ENCODE results near the gene FAM200C.

The FAM200C gene

GRCh38 chr5:160359816-160360215, 40.0 kb downstream of the FAM200C start:
- Histone ChIP-seq H3K9me3 (ENCODE audit: severe bottlenecking) (no peaks in the 10 kb centered on the region), H3K4me1 (ENCODE audit: insufficient read depth, poor library complexity, severe bottlenecking) (no peaks in the 10 kb centered on the region), H3K27ac (ENCODE audit: poor library complexity, severe bottlenecking) (no peak overlapping the region), H3K4me3 (ENCODE audit: severe bottlenecking) (no peak overlapping the region), H3K27me3 (ENCODE audit: insufficient read depth, poor library complexity, severe bottlenecking) (no peaks in the 10 kb centered on the region), H3K36me3 (ENCODE audit: low read depth) (no peaks in the 10 kb centered on the region)
- no peak for DNase-seq (ENCODE audit: low spot score)
- TF ChIP-seq, protein P1, sequence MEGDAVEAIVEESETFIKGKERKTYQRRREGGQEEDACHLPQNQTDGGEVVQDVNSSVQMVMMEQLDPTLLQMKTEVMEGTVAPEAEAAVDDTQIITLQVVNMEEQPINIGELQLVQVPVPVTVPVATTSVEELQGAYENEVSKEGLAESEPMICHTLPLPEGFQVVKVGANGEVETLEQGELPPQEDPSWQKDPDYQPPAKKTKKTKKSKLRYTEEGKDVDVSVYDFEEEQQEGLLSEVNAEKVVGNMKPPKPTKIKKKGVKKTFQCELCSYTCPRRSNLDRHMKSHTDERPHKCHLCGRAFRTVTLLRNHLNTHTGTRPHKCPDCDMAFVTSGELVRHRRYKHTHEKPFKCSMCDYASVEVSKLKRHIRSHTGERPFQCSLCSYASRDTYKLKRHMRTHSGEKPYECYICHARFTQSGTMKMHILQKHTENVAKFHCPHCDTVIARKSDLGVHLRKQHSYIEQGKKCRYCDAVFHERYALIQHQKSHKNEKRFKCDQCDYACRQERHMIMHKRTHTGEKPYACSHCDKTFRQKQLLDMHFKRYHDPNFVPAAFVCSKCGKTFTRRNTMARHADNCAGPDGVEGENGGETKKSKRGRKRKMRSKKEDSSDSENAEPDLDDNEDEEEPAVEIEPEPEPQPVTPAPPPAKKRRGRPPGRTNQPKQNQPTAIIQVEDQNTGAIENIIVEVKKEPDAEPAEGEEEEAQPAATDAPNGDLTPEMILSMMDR (IDR thresholded peaks at IDR 0.05; ENCODE audit: poor library complexity, severe bottlenecking) = no peak
- peak; percentile 32; the same call in 1 of the 3 replicates for ATAC-seq (ENCODE audit: low read depth)

DNA sequence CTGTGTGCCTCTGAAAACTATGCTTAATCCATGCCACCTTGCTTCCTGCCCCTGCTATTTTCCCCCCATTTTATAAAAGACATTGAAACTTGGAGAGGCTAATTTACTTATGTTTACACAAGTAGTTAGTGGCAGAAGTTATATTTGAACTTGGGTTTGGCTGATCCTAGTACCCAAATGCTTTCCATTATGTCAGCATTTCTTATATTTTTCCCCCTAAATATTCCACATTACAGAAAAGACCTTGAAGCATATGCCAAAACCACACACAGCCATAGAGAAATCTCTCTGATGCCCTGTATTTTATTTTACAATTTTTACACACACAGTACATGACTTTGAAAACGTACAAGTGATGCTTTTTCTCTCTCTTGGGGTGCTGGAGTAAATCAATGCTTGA, 40.6 kb downstream of the FAM200C start:
- H3K27ac ChIP-seq (ENCODE audit: poor library complexity, severe bottlenecking) = no peak overlapping the region
- no peaks in the 10 kb centered on the region for H3K27me3 ChIP-seq (ENCODE audit: insufficient read depth, poor library complexity, severe bottlenecking)
- H3K9me3 ChIP-seq (ENCODE audit: severe bottlenecking) = no peaks in the 10 kb centered on the region
- no peak overlapping the region for H3K4me3 ChIP-seq (ENCODE audit: severe bottlenecking)
- DNase-seq (ENCODE audit: low spot score) = no peak
- no peaks in the 10 kb centered on the region for H3K36me3 ChIP-seq (ENCODE audit: low read depth)
- H3K4me1 ChIP-seq (ENCODE audit: insufficient read depth, poor library complexity, severe bottlenecking) = no peaks in the 10 kb centered on the region
- TF ChIP-seq, protein P1 (IDR thresholded peaks at IDR 0.05; ENCODE audit: poor library complexity, severe bottlenecking) = no peak
- no peak for ATAC-seq (ENCODE audit: low read depth)

- ATAC-seq (ENCODE audit: low read depth) = no peak
- TF ChIP-seq, protein P1 (IDR thresholded peaks at IDR 0.05; ENCODE audit: poor library complexity, severe bottlenecking) = no peak
- no peaks in the 10 kb centered on the region for H3K9me3 ChIP-seq (ENCODE audit: severe bottlenecking)
Measured at GRCh38 chr5:160357861-160358411, 41.9 kb downstream of the FAM200C start.

GRCh38 chr5:160357394-160357793, 42.5 kb downstream of the FAM200C start:
- DNase-seq (ENCODE audit: low spot score) (no peak), ATAC-seq (ENCODE audit: low read depth) (no peak)
- Histone ChIP-seq H3K27me3 (ENCODE audit: insufficient read depth, poor library complexity, severe bottlenecking) (no peaks in the 10 kb centered on the region), H3K4me1 (ENCODE audit: insufficient read depth, poor library complexity, severe bottlenecking) (no peaks in the 10 kb centered on the region), H3K36me3 (ENCODE audit: low read depth) (no peaks in the 10 kb centered on the region), H3K27ac (ENCODE audit: poor library complexity, severe bottlenecking) (no peak overlapping the region), H3K4me3 (ENCODE audit: severe bottlenecking) (no peak overlapping the region), H3K9me3 (ENCODE audit: severe bottlenecking) (no peaks in the 10 kb centered on the region)
- TF ChIP-seq, protein P1 (IDR thresholded peaks at IDR 0.05; ENCODE audit: poor library complexity, severe bottlenecking) = no peak

More at GRCh38 chr5:160357861-160358411, 41.9 kb downstream of the FAM200C start:
- DNase-seq (ENCODE audit: low spot score) = no peak
- no peak overlapping the region for H3K27ac ChIP-seq (ENCODE audit: poor library complexity, severe bottlenecking)
- no peak overlapping the region for H3K4me3 ChIP-seq (ENCODE audit: severe bottlenecking)
- H3K4me1 ChIP-seq (ENCODE audit: insufficient read depth, poor library complexity, severe bottlenecking) = no peaks in the 10 kb centered on the region
- H3K27me3 ChIP-seq (ENCODE audit: insufficient read depth, poor library complexity, severe bottlenecking) = no peaks in the 10 kb centered on the region
- no peaks in the 10 kb centered on the region for H3K36me3 ChIP-seq (ENCODE audit: low read depth)

- Histone ChIP-seq H3K36me3 (ENCODE audit: low read depth) (no peaks in the 10 kb centered on the region), H3K4me1 (ENCODE audit: insufficient read depth, poor library complexity, severe bottlenecking) (no peaks in the 10 kb centered on the region), H3K27ac (ENCODE audit: poor library complexity, severe bottlenecking) (no peak overlapping the region), H3K9me3 (ENCODE audit: severe bottlenecking) (no peaks in the 10 kb centered on the region), H3K27me3 (ENCODE audit: insufficient read depth, poor library complexity, severe bottlenecking) (no peaks in the 10 kb centered on the region), H3K4me3 (ENCODE audit: severe bottlenecking) (no peak overlapping the region)
- TF ChIP-seq, protein P1 (IDR thresholded peaks at IDR 0.05; ENCODE audit: poor library complexity, severe bottlenecking) = no peak
- ATAC-seq (ENCODE audit: low read depth) (no peak), DNase-seq (ENCODE audit: low spot score) (no peak)
Measured at GRCh38 chr5:160356550-160357347, 43.1 kb downstream of the FAM200C start.

Measured in RWPE2 (cell line).